Brain microvascular endothelial cell (primary cell): ENCODE results near the gene AR.

Source experiments
- DNase-seq: peaks from one replicate; pipeline ENCODE4 v3.0.0-alpha.2; 2020
- H3K27ac ChIP-seq: fragments of 250-450 bp; sonication (Bioruptor Pico); 2 replicates; pipeline ENCODE4 v1.5.1; 2020; ENCODE audit warnings: mild to moderate bottlenecking, moderate library complexity
- H3K27me3 ChIP-seq: fragments of 250-450 bp; sonication (Bioruptor Pico); replicated peaks from 2 replicates; pipeline ENCODE4 v1.5.1; 2020; ENCODE audit warnings: mild to moderate bottlenecking
- H3K36me3 ChIP-seq: fragments of 250-450 bp; sonication (Bioruptor Pico); replicated peaks from 2 replicates; pipeline ENCODE4 v1.5.1; 2020; ENCODE audit warnings: mild to moderate bottlenecking
- H3K4me3 ChIP-seq: 2 replicates; pipeline ENCODE4 v1.5.1; 2011; ENCODE audit warnings: low read depth, mild to moderate bottlenecking, control low read depth, low read length, moderate library complexity
- CTCF ChIP-seq: IDR thresholded peaks from 2 replicates; pipeline ENCODE4 v1.5.1; 2011; ENCODE audit warnings: low read depth, mild to moderate bottlenecking, moderate library complexity, low read length, control low read depth, inconsistent platforms; ENCODE audit errors: missing control alignments
- in situ Hi-C: cut with HindIII; loops from 2 replicates; pipeline ENCODE4 v1.10.0; 2017; ENCODE audit warnings: low sequenced_read_pairs, low pct_ligation_motif_present

AR gene

GRCh38 chrX:67543818-67544217, at the start of gene AR:
TSS of gene AR (plus strand) at chrX:67544021. CDS start at chrX:67545147, 1,126 bp downstream.
- in situ Hi-C loops, result no loop called here
- H3K4me3 ChIP-seq, result peak within 1 kb of the TSS; percentile 59
- H3K36me3 ChIP-seq, result no peaks in the 10 kb centered on the region
- peak; percentile 47 for DNase-seq
- no peak for TF ChIP-seq CTCF
- H3K27ac ChIP-seq, result no peak within 1 kb of the TSS
- no peaks in the 10 kb centered on the region for H3K27me3 ChIP-seq

GRCh38 chrX:67500617-67501016, 43.2 kb upstream of the AR start:
- Histone ChIP-seq H3K4me3 (no peak overlapping the region), H3K27ac (no peak overlapping the region), H3K27me3 (no peaks in the 10 kb centered on the region), H3K36me3 (no peaks in the 10 kb centered on the region)
- in situ Hi-C loops, result no loop called here
- DNase-seq, result no peak
- no peak for TF ChIP-seq CTCF

DNA sequence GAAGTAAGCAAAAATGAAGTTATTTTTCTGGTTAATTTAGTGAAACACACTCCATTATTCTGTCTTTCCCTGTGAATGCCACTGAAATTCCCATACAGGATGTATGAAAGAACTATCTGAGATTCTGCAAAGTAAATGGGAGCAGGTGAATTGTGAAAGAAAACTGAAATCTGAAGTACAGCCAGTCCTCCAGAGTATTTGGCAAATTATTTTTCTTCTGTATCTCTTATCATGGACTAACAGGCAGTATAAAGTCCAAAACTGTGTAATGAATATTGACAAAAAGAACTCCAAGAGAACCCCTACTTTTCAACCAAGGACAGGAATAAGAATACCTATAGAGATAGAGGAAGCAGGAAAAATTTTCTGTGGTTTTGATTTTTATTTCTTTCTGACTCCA, 40.8 kb upstream of the AR start:
- no peak for TF ChIP-seq CTCF
- Histone ChIP-seq H3K36me3 (no peaks in the 10 kb centered on the region), H3K27ac (no peak overlapping the region), H3K4me3 (no peak overlapping the region), H3K27me3 (no peaks in the 10 kb centered on the region)
- DNase-seq, result no peak
- in situ Hi-C loops, result no loop called here

- Histone ChIP-seq H3K4me3 (no peak overlapping the region), H3K27ac (no peak overlapping the region), H3K27me3 (no peaks in the 10 kb centered on the region), H3K36me3 (no peaks in the 10 kb centered on the region)
- TF ChIP-seq CTCF, result no peak
- no peak for DNase-seq
- in situ Hi-C loops, result no loop called here
These were observed 40.4 kb upstream of the AR start for GRCh38 chrX:67503453-67503852.

- no peak for DNase-seq
- H3K4me3 ChIP-seq, result no peak overlapping the region
- H3K27me3 ChIP-seq, result no peaks in the 10 kb centered on the region
- no peak overlapping the region for H3K27ac ChIP-seq
- in situ Hi-C loops, result no loop called here
- TF ChIP-seq CTCF, result no peak
- no peaks in the 10 kb centered on the region for H3K36me3 ChIP-seq
These were observed 23.1 kb upstream of the AR start for GRCh38 chrX:67520671-67521070.

DNA sequence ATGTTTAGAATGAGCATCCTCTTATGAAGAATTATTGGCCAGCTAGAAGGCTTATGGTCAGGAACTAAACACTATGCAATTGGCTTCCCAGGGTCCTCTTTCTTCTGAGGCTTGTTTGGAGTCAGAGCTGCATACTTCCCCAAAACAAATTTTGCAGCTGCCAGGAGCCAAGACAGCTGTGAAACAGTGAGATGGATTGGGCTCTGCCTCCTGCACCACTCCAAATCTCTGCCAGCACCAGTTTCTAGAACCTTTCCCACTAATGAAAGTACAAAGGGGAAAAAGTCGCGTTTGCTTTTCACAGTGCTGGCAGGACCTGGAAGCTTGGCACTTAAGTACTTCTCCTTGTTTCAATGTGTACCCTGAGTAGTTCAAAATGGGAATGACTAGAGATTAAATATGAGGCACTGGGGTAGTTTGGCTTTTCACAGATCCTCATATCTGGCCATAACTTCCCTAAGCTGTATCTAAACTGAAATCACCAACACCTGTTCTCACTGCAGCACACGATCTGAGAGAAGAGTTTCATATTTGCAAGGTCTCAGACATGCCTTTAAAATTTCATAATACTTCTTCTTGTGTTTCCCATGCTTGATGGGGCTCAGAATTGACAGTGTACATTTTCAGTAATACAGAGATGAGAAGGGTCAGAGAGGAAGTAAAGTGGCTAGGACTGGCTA, 20.7 kb upstream of the AR start:
- Histone ChIP-seq H3K27me3 (no peaks in the 10 kb centered on the region), H3K36me3 (no peaks in the 10 kb centered on the region), H3K4me3 (no peak overlapping the region), H3K27ac (no peak overlapping the region)
- in situ Hi-C loops, result no loop called here
- TF ChIP-seq CTCF, result no peak
- no peak for DNase-seq
